ENCODE measurements around the gene RERE.

The RERE gene

GRCh38 chr1:8497210-8497819 lies 320.1 kb downstream of the RERE start:
- DNase-seq: no peak

GRCh38 chr1:8496473-8496872 lies 321.0 kb downstream of the RERE start:
- no peak for DNase-seq

GRCh38 chr1:8495928-8496401 lies 321.5 kb downstream of the RERE start:
- DNase-seq: no peak

- DNase-seq: no peak
Observed at GRCh38 chr1:8494681-8495080, 322.8 kb downstream of the RERE start.

- DNase-seq: no peak
Observed at GRCh38 chr1:8493916-8494540, 323.4 kb downstream of the RERE start.

GRCh38 chr1:8487249-8487648 lies 330.2 kb downstream of the RERE start:
- no peak for DNase-seq

GRCh38 chr1:8486047-8486446 lies 331.4 kb downstream of the RERE start:
- DNase-seq: no peak

- no peak for DNase-seq
Observed at GRCh38 chr1:8483586-8483985, 333.9 kb downstream of the RERE start.

GRCh38 chr1:8482979-8483381 lies 334.5 kb downstream of the RERE start:
- no peak for DNase-seq

GRCh38 chr1:8481650-8482380 lies 335.6 kb downstream of the RERE start:
- no peak for DNase-seq

- DNase-seq: no peak
Observed at GRCh38 chr1:8478566-8478965, 338.9 kb downstream of the RERE start.

GRCh38 chr1:8477983-8478362 lies 339.5 kb downstream of the RERE start:
- no peak for DNase-seq

- no peak for DNase-seq
Observed at GRCh38 chr1:8477166-8477982, 340.1 kb downstream of the RERE start.

GRCh38 chr1:8476006-8476405 lies 341.4 kb downstream of the RERE start:
- no peak for DNase-seq

- DNase-seq: no peak
Observed at GRCh38 chr1:8474369-8474768, 343.1 kb downstream of the RERE start.

- no peak for DNase-seq
Observed at GRCh38 chr1:8473891-8474300, 343.5 kb downstream of the RERE start.

- DNase-seq: no peak
Observed at GRCh38 chr1:8473121-8473875, 344.1 kb downstream of the RERE start.

GRCh38 chr1:8472668-8473067 lies 344.8 kb downstream of the RERE start:
- no peak for DNase-seq

- DNase-seq: no peak
Observed at GRCh38 chr1:8471451-8471850, 346.0 kb downstream of the RERE start.

- DNase-seq: no peak
Observed at GRCh38 chr1:8468751-8469150, 348.7 kb downstream of the RERE start.

GRCh38 chr1:8467308-8467707 lies 350.1 kb downstream of the RERE start:
- no peak for DNase-seq

- no peak for DNase-seq
Observed at GRCh38 chr1:8465692-8466091, 351.7 kb downstream of the RERE start.

- no peak for DNase-seq
Observed at GRCh38 chr1:8465013-8465412, 352.4 kb downstream of the RERE start.

All from NCI-H2107 (cell line).